ENCODE data around the gene GLIS1.

GLIS1 gene

GRCh38 chr1:53467391-53467790, 271.6 kb downstream of the GLIS1 start:
- Histone ChIP-seq H3K9me3 (ENCODE audit: control insufficient read depth, low read length) (no peaks in the 10 kb centered on the region), H3K4me3 (ENCODE audit: insufficient read depth, low read depth, low read length) (no peak overlapping the region), H3K27me3 (ENCODE audit: control insufficient read depth, insufficient read depth, low read length, poor library complexity, severe bottlenecking) (no peaks in the 10 kb centered on the region), H3K4me1 (ENCODE audit: control insufficient read depth, insufficient read depth, low read length) (peaks cover 6% of the 10 kb centered on the region), H3K36me3 (ENCODE audit: control insufficient read depth, insufficient read depth, low read length) (no peaks in the 10 kb centered on the region), H3K27ac (ENCODE audit: insufficient read depth, low read depth, low read length, poor library complexity, severe bottlenecking) (no peak overlapping the region)

- no peak overlapping the region for H3K4me3 ChIP-seq (ENCODE audit: insufficient read depth, low read depth, low read length)
- H3K4me1 ChIP-seq (ENCODE audit: control insufficient read depth, insufficient read depth, low read length), result peaks cover 6% of the 10 kb centered on the region
- no peaks in the 10 kb centered on the region for H3K9me3 ChIP-seq (ENCODE audit: control insufficient read depth, low read length)
- H3K27ac ChIP-seq (ENCODE audit: insufficient read depth, low read depth, low read length, poor library complexity, severe bottlenecking), result no peak overlapping the region
- 72 to 76% methylated on average over 4 of the region's 4 CpGs for WGBS, 2 experiments
- no peaks in the 10 kb centered on the region for H3K36me3 ChIP-seq (ENCODE audit: control insufficient read depth, insufficient read depth, low read length)
- no peaks in the 10 kb centered on the region for H3K27me3 ChIP-seq (ENCODE audit: control insufficient read depth, insufficient read depth, low read length, poor library complexity, severe bottlenecking)
Observed at GRCh38 chr1:53465023-53465957, 273.7 kb downstream of the GLIS1 start.

- Histone ChIP-seq H3K9me3 (ENCODE audit: control insufficient read depth, low read length) (no peaks in the 10 kb centered on the region), H3K27ac (ENCODE audit: insufficient read depth, low read depth, low read length, poor library complexity, severe bottlenecking) (no peak overlapping the region), H3K36me3 (ENCODE audit: control insufficient read depth, insufficient read depth, low read length) (no peaks in the 10 kb centered on the region), H3K4me1 (ENCODE audit: control insufficient read depth, insufficient read depth, low read length) (peaks cover 6% of the 10 kb centered on the region), H3K4me3 (ENCODE audit: insufficient read depth, low read depth, low read length) (no peak overlapping the region), H3K27me3 (ENCODE audit: control insufficient read depth, insufficient read depth, low read length, poor library complexity, severe bottlenecking) (no peaks in the 10 kb centered on the region)
- WGBS, 2 experiments, result 91 to 92% methylated on average over 24 of the region's 24 CpGs
Observed at GRCh38 chr1:53463961-53464899, 274.7 kb downstream of the GLIS1 start.

GRCh38 chr1:53462769-53463501, 276.0 kb downstream of the GLIS1 start:
- H3K36me3 ChIP-seq (ENCODE audit: control insufficient read depth, insufficient read depth, low read length), result no peaks in the 10 kb centered on the region
- no peak overlapping the region for H3K4me3 ChIP-seq (ENCODE audit: insufficient read depth, low read depth, low read length)
- H3K27me3 ChIP-seq (ENCODE audit: control insufficient read depth, insufficient read depth, low read length, poor library complexity, severe bottlenecking), result no peaks in the 10 kb centered on the region
- WGBS, 2 experiments, result 79% methylated on average over 11 of the region's 11 CpGs
- H3K27ac ChIP-seq (ENCODE audit: insufficient read depth, low read depth, low read length, poor library complexity, severe bottlenecking), result no peak overlapping the region
- H3K9me3 ChIP-seq (ENCODE audit: control insufficient read depth, low read length), result no peaks in the 10 kb centered on the region
- peaks cover 6% of the 10 kb centered on the region for H3K4me1 ChIP-seq (ENCODE audit: control insufficient read depth, insufficient read depth, low read length)

GRCh38 chr1:53462193-53462592, 276.8 kb downstream of the GLIS1 start:
- no peak overlapping the region for H3K27ac ChIP-seq (ENCODE audit: insufficient read depth, low read depth, low read length, poor library complexity, severe bottlenecking)
- H3K4me1 ChIP-seq (ENCODE audit: control insufficient read depth, insufficient read depth, low read length), result peaks cover 6% of the 10 kb centered on the region
- 92 to 97% methylated on average over 6 of the region's 6 CpGs for WGBS, 2 experiments
- H3K27me3 ChIP-seq (ENCODE audit: control insufficient read depth, insufficient read depth, low read length, poor library complexity, severe bottlenecking), result no peaks in the 10 kb centered on the region
- no peaks in the 10 kb centered on the region for H3K36me3 ChIP-seq (ENCODE audit: control insufficient read depth, insufficient read depth, low read length)
- H3K4me3 ChIP-seq (ENCODE audit: insufficient read depth, low read depth, low read length), result no peak overlapping the region
- no peaks in the 10 kb centered on the region for H3K9me3 ChIP-seq (ENCODE audit: control insufficient read depth, low read length)

- no peaks in the 10 kb centered on the region for H3K9me3 ChIP-seq (ENCODE audit: control insufficient read depth, low read length)
- peaks cover 6% of the 10 kb centered on the region for H3K4me1 ChIP-seq (ENCODE audit: control insufficient read depth, insufficient read depth, low read length)
- H3K36me3 ChIP-seq (ENCODE audit: control insufficient read depth, insufficient read depth, low read length), result no peaks in the 10 kb centered on the region
- no peak overlapping the region for H3K27ac ChIP-seq (ENCODE audit: insufficient read depth, low read depth, low read length, poor library complexity, severe bottlenecking)
- no peak overlapping the region for H3K4me3 ChIP-seq (ENCODE audit: insufficient read depth, low read depth, low read length)
- WGBS, 2 experiments, result 95 to 96% methylated on average over 25 of the region's 25 CpGs
- no peaks in the 10 kb centered on the region for H3K27me3 ChIP-seq (ENCODE audit: control insufficient read depth, insufficient read depth, low read length, poor library complexity, severe bottlenecking)
Observed at GRCh38 chr1:53461323-53462044, 277.5 kb downstream of the GLIS1 start.

GRCh38 chr1:53460666-53461322, 278.2 kb downstream of the GLIS1 start:
- no peak overlapping the region for H3K4me3 ChIP-seq (ENCODE audit: insufficient read depth, low read depth, low read length)
- no peaks in the 10 kb centered on the region for H3K9me3 ChIP-seq (ENCODE audit: control insufficient read depth, low read length)
- peaks cover 6% of the 10 kb centered on the region for H3K4me1 ChIP-seq (ENCODE audit: control insufficient read depth, insufficient read depth, low read length)
- no peaks in the 10 kb centered on the region for H3K36me3 ChIP-seq (ENCODE audit: control insufficient read depth, insufficient read depth, low read length)
- 92 to 94% methylated on average over 29 of the region's 29 CpGs for WGBS, 2 experiments
- H3K27ac ChIP-seq (ENCODE audit: insufficient read depth, low read depth, low read length, poor library complexity, severe bottlenecking), result no peak overlapping the region
- H3K27me3 ChIP-seq (ENCODE audit: control insufficient read depth, insufficient read depth, low read length, poor library complexity, severe bottlenecking), result no peaks in the 10 kb centered on the region

GRCh38 chr1:53460211-53460634, 278.7 kb downstream of the GLIS1 start:
- Histone ChIP-seq H3K27ac (ENCODE audit: insufficient read depth, low read depth, low read length, poor library complexity, severe bottlenecking) (no peak overlapping the region), H3K36me3 (ENCODE audit: control insufficient read depth, insufficient read depth, low read length) (no peaks in the 10 kb centered on the region), H3K4me3 (ENCODE audit: insufficient read depth, low read depth, low read length) (no peak overlapping the region), H3K9me3 (ENCODE audit: control insufficient read depth, low read length) (no peaks in the 10 kb centered on the region), H3K4me1 (ENCODE audit: control insufficient read depth, insufficient read depth, low read length) (peaks cover 6% of the 10 kb centered on the region), H3K27me3 (ENCODE audit: control insufficient read depth, insufficient read depth, low read length, poor library complexity, severe bottlenecking) (no peaks in the 10 kb centered on the region)
- 96 to 97% methylated on average over 25 of the region's 25 CpGs for whole genome bisulfite sequencing, 2 experiments
